ENCODE data around the gene TMEM181. TPM values are rescaled to one million over a fixed set of nuclear protein-coding genes. Genes with fewer than 3 reads are reported as not detected.

Gene TMEM181
- total and polyA plus RNA-seq, 2 experiments from 2014 or later: 17.9 to 21.0 TPM

- Histone ChIP-seq H3K9me3 (ENCODE audit: low read depth) (no peaks in the 10 kb centered on the region), H3K4me1 (ENCODE audit: low read depth) (peaks cover 35% of the 10 kb centered on the region), H3K36me3 (peaks cover 2% of the 10 kb centered on the region), H3K4me3 (no peak overlapping the region), H3K27me3 (no peaks in the 10 kb centered on the region), H3K27ac (peak overlapping the region; percentile 70)
- DNase-seq (ENCODE audit: low read depth in 1 of 2, low spot score in 1 of 2): no peak
- no peak for TF ChIP-seq CTCF (IDR thresholded peaks at IDR 0.05; ENCODE audit: low read depth, low read length)
Observed at GRCh38 chr6:158626360-158627167, 66.7 kb downstream of the TMEM181 start.

GRCh38 chr6:158627168-158627939 lies 67.5 kb downstream of the TMEM181 start:
- Histone ChIP-seq H3K9me3 (ENCODE audit: low read depth) (no peaks in the 10 kb centered on the region), H3K27me3 (no peaks in the 10 kb centered on the region), H3K27ac (peak overlapping the region; percentile 70), H3K4me1 (ENCODE audit: low read depth) (peaks cover 40% of the 10 kb centered on the region), H3K4me3 (no peak overlapping the region), H3K36me3 (no peaks in the 10 kb centered on the region)
- no peak for DNase-seq (ENCODE audit: low read depth in 1 of 2, low spot score in 1 of 2)
- TF ChIP-seq CTCF (IDR thresholded peaks at IDR 0.05; ENCODE audit: low read depth, low read length): no peak

- peak overlapping the region; percentile 70 for H3K27ac ChIP-seq
- no peaks in the 10 kb centered on the region for H3K36me3 ChIP-seq
- H3K4me1 ChIP-seq (ENCODE audit: low read depth): peaks cover 40% of the 10 kb centered on the region
- no peak for DNase-seq (ENCODE audit: low read depth in 1 of 2, low spot score in 1 of 2)
- H3K27me3 ChIP-seq: no peaks in the 10 kb centered on the region
- no peak for TF ChIP-seq CTCF (IDR thresholded peaks at IDR 0.05; ENCODE audit: low read depth, low read length)
- no peak overlapping the region for H3K4me3 ChIP-seq
- H3K9me3 ChIP-seq (ENCODE audit: low read depth): no peaks in the 10 kb centered on the region
Observed at GRCh38 chr6:158627940-158628211, 68.0 kb downstream of the TMEM181 start.

- H3K36me3 ChIP-seq: peaks cover 1% of the 10 kb centered on the region
- no peak overlapping the region for H3K4me3 ChIP-seq
- TF ChIP-seq CTCF (IDR thresholded peaks at IDR 0.05; ENCODE audit: low read depth, low read length): no peak
- H3K27ac ChIP-seq: peak overlapping the region; percentile 70
- H3K4me1 ChIP-seq (ENCODE audit: low read depth): peaks cover 40% of the 10 kb centered on the region
- DNase-seq (ENCODE audit: low read depth in 1 of 2, low spot score in 1 of 2): no peak
- no peaks in the 10 kb centered on the region for H3K27me3 ChIP-seq
- no peaks in the 10 kb centered on the region for H3K9me3 ChIP-seq (ENCODE audit: low read depth)
Observed at GRCh38 chr6:158628542-158628941, 68.7 kb downstream of the TMEM181 start.

GRCh38 chr6:158629367-158630221 lies 69.7 kb downstream of the TMEM181 start:
- peak in 1 of 2 donors; percentile 56 for DNase-seq (ENCODE audit: low read depth in 1 of 2, low spot score in 1 of 2)
- no peaks in the 10 kb centered on the region for H3K9me3 ChIP-seq (ENCODE audit: low read depth)
- H3K4me3 ChIP-seq: no peak overlapping the region
- H3K4me1 ChIP-seq (ENCODE audit: low read depth): peaks cover 40% of the 10 kb centered on the region
- TF ChIP-seq CTCF (IDR thresholded peaks at IDR 0.05; ENCODE audit: low read depth, low read length): no peak
- H3K27ac ChIP-seq: peak overlapping the region; percentile 70
- peaks cover 7% of the 10 kb centered on the region for H3K36me3 ChIP-seq
- no peaks in the 10 kb centered on the region for H3K27me3 ChIP-seq
